SU-DHL-6 (cell line): Measurements from ENCODE around the gene RORB.

Source experiments
- H2AFZ ChIP-seq: fragments of 200-600 bp; sonication (generic); 2 replicates; pipeline ENCODE4 v1.6.1; 2014; ENCODE audit warnings: low read depth, mild to moderate bottlenecking, moderate library complexity, mixed read lengths, antibody characterized with exemption, low read length; ENCODE audit not compliant: severe bottlenecking
- H3F3A ChIP-seq: fragments of 200-600 bp; shearing (Covaris generic); 2 replicates; pipeline ENCODE4 v1.6.0; 2016; ENCODE audit warnings: antibody characterized with exemption, mild to moderate bottlenecking; ENCODE audit not compliant: insufficient read depth
- H3K27ac ChIP-seq: fragments of 200-600 bp; sonication (generic); 2 replicates; pipeline ENCODE4 v1.5.1; 2016; ENCODE audit warnings: low read depth, mild to moderate bottlenecking, low read length, moderate library complexity, mixed read lengths
- H3K27me3 ChIP-seq: fragments of 200-600 bp; sonication (generic), shearing (Covaris generic); 2 replicates; pipeline ENCODE4 v1.6.0; 2014; ENCODE audit warnings: mild to moderate bottlenecking, low read length
- H3K36me3 ChIP-seq: fragments of 200-600 bp; sonication (generic); 2 replicates; pipeline ENCODE4 v1.6.1; 2014; ENCODE audit warnings: mild to moderate bottlenecking, low read length, mixed read lengths
- H3K4me2 ChIP-seq: fragments of 300-600, 200-600 bp; shearing (Covaris generic), sonication (generic); 2 replicates; pipeline ENCODE4 v1.6.0; 2014; ENCODE audit warnings: low read length, low read depth, mild to moderate bottlenecking; ENCODE audit not compliant: poor library complexity, severe bottlenecking
- H3K4me3 ChIP-seq: fragments of 200-600 bp; sonication (generic); 2 replicates; pipeline ENCODE4 v1.5.1; 2014; ENCODE audit warnings: antibody characterized with exemption, low read length, mild to moderate bottlenecking, mixed read lengths; ENCODE audit not compliant: insufficient read depth, poor library complexity, severe bottlenecking
- H3K79me2 ChIP-seq: fragments of 200-600 bp; sonication (generic); 2 replicates; pipeline ENCODE4 v1.6.1; 2014; ENCODE audit warnings: mild to moderate bottlenecking, low read length, moderate library complexity; ENCODE audit not compliant: insufficient read depth
- H3K9ac ChIP-seq: fragments of 200-600 bp; sonication (generic); 2 replicates; pipeline ENCODE4 v1.7.0; 2014; ENCODE audit warnings: mild to moderate bottlenecking, low read length
- H3K9me2 ChIP-seq: fragments of 200-600 bp; sonication (generic); replicated peaks from 2 replicates; pipeline ENCODE4 v1.6.1; 2014; ENCODE audit warnings: low read length; ENCODE audit not compliant: insufficient read depth
- H3K9me3 ChIP-seq: fragments of 200-600 bp; sonication (generic); 2 replicates; pipeline ENCODE4 v1.6.1; 2014; ENCODE audit warnings: low read length, mixed read lengths; ENCODE audit not compliant: insufficient read depth
- H4K20me1 ChIP-seq: fragments of 200-600 bp; sonication (generic); 2 replicates; pipeline ENCODE4 v1.6.1; 2014; ENCODE audit warnings: low read depth, mild to moderate bottlenecking, antibody characterized with exemption, low read length, moderate library complexity, mixed read lengths
- EZH2phosphoT487 ChIP-seq: fragments of 200-600 bp; sonication (generic), shearing (Covaris generic); conservative IDR thresholded peaks from 2 replicates; pipeline ENCODE4 v1.6.1; 2018; ENCODE audit warnings: mild to moderate bottlenecking, antibody characterized with exemption, low read length, moderate library complexity, mixed read lengths
- TF ChIP-seq, protein P1 (sequence below): fragments of 200-600 bp; sonication (generic); IDR thresholded peaks from one replicate; pipeline ENCODE4 v1.5.1; 2017; ENCODE audit warnings: antibody characterized with exemption, mild to moderate bottlenecking, low read length, moderate library complexity; ENCODE audit not compliant: insufficient read depth, poor library complexity, severe bottlenecking

Gene RORB

DNA sequence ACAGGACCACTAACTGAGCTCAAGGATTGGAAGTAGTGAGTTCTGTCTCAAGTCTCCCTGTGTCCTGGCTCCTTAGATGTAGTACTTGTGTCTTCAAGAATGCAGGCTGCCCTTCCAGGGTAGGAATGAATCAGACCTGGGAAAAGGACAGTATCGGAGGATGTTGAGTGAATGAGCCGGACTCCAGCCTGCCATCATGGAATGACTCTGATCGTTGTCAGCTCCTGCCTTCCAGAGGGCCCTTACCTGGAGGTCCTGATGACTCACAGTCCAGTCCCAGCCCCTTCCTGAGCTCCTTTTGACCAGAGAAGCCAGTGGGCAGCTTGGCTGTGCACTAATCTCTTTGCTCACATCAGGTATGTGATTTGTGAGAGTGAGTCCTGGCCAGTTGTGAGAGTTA lies 229.4 kb downstream of the RORB start:
- no peaks in the 10 kb centered on the region for H3K9me3 ChIP-seq
- H3K27me3 ChIP-seq, result no peaks in the 10 kb centered on the region
- no peak overlapping the region for H3K4me3 ChIP-seq
- H3K36me3 ChIP-seq, result no peaks in the 10 kb centered on the region
- no peak overlapping the region for H3K4me2 ChIP-seq
- H3K27ac ChIP-seq, result no peak overlapping the region
- H3K9ac ChIP-seq, result no peak overlapping the region
- TF ChIP-seq, protein P1, sequence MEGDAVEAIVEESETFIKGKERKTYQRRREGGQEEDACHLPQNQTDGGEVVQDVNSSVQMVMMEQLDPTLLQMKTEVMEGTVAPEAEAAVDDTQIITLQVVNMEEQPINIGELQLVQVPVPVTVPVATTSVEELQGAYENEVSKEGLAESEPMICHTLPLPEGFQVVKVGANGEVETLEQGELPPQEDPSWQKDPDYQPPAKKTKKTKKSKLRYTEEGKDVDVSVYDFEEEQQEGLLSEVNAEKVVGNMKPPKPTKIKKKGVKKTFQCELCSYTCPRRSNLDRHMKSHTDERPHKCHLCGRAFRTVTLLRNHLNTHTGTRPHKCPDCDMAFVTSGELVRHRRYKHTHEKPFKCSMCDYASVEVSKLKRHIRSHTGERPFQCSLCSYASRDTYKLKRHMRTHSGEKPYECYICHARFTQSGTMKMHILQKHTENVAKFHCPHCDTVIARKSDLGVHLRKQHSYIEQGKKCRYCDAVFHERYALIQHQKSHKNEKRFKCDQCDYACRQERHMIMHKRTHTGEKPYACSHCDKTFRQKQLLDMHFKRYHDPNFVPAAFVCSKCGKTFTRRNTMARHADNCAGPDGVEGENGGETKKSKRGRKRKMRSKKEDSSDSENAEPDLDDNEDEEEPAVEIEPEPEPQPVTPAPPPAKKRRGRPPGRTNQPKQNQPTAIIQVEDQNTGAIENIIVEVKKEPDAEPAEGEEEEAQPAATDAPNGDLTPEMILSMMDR, result no peak
- H3F3A ChIP-seq, result no peaks in the 10 kb centered on the region
- no peaks in the 10 kb centered on the region for H4K20me1 ChIP-seq
- H2AFZ ChIP-seq, result no peak overlapping the region
- no peaks in the 10 kb centered on the region for H3K9me2 ChIP-seq
- H3K79me2 ChIP-seq, result no peaks in the 10 kb centered on the region

DNA sequence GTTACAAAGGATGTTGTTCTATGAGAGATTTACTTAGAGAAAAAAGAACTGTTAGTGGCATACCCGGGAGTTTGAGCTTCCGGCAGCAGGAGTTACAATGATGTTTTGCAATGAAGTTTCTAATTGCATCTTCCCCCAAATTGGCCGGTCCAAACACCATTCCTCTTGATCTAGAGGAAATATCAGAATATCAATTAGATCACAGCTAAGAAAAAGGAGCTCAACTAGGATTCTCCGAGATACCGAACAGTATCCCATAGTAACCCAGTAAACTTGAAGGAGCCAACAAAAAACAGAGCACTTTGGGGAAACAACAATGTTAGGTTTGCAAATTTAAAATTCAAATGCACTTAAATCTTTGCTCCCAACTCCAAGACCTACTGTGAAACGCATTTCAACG lies 231.0 kb downstream of the RORB start:
- no peaks in the 10 kb centered on the region for H3F3A ChIP-seq
- H4K20me1 ChIP-seq, result no peaks in the 10 kb centered on the region
- no peak overlapping the region for H3K9ac ChIP-seq
- no peak overlapping the region for H3K4me2 ChIP-seq
- H3K9me3 ChIP-seq, result no peaks in the 10 kb centered on the region
- no peaks in the 10 kb centered on the region for H3K79me2 ChIP-seq
- no peaks in the 10 kb centered on the region for H3K27me3 ChIP-seq
- no peaks in the 10 kb centered on the region for H3K36me3 ChIP-seq
- H3K27ac ChIP-seq, result no peak overlapping the region
- H3K9me2 ChIP-seq, result no peaks in the 10 kb centered on the region
- no peak overlapping the region for H3K4me3 ChIP-seq
- TF ChIP-seq, protein P1, result no peak
- TF ChIP-seq EZH2phosphoT487, result no peak
- H2AFZ ChIP-seq, result no peak overlapping the region

DNA sequence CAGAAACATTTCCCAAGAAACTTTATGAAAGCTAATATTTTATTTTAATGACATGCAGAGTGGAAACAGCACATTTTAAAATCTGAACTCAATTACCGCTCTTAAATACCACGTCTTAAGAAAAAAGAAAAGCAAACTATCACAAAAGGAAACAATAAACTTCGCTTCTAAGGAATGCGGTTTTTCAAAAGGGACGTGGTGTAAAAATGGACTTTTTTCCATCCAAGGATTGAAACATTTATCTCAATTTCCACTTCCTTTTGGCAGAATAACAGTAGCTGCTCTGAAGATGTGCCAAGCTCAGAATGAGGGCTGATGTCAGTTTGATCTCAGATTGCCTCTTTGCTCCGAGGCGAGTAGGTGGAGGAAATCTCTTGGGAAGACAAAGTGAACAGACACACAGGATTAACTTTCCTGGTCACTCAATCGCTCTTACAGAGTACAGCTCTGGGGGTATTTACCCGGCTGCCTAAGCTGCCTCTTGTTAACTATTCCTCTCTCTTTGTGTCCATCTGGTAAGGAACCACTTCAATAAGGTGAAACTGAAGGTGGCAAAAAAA lies 232.1 kb downstream of the RORB start:
- H3K4me2 ChIP-seq, result no peak overlapping the region
- H2AFZ ChIP-seq, result no peak overlapping the region
- H3K9ac ChIP-seq, result no peak overlapping the region
- H3K27ac ChIP-seq, result no peak overlapping the region
- TF ChIP-seq EZH2phosphoT487, result no peak
- TF ChIP-seq, protein P1, result no peak
- no peaks in the 10 kb centered on the region for H3K9me3 ChIP-seq
- no peaks in the 10 kb centered on the region for H3K9me2 ChIP-seq
- H4K20me1 ChIP-seq, result no peaks in the 10 kb centered on the region
- no peak overlapping the region for H3K4me3 ChIP-seq
- no peaks in the 10 kb centered on the region for H3F3A ChIP-seq
- no peaks in the 10 kb centered on the region for H3K79me2 ChIP-seq
- H3K36me3 ChIP-seq, result no peaks in the 10 kb centered on the region
- no peaks in the 10 kb centered on the region for H3K27me3 ChIP-seq
